Posterior cingulate gyrus (tissue), 11 donors: Measurements from ENCODE around the gene HTR5A.

ENCODE experiments used
- DNase-seq, 10 donors: peaks; one replicate each; pipeline versions ENCODE4 v3.0.0 to v3.0.0-alpha.2; 2020 to 2021; ENCODE audit warnings: mixed read lengths in 3 of 10
- intact Hi-C: fragments of 100-400 bp; cut with DNase I; formaldehyde crosslinking; loops from one replicate; pipeline ENCODE4 v1.15.1; 2023

The HTR5A gene

DNA sequence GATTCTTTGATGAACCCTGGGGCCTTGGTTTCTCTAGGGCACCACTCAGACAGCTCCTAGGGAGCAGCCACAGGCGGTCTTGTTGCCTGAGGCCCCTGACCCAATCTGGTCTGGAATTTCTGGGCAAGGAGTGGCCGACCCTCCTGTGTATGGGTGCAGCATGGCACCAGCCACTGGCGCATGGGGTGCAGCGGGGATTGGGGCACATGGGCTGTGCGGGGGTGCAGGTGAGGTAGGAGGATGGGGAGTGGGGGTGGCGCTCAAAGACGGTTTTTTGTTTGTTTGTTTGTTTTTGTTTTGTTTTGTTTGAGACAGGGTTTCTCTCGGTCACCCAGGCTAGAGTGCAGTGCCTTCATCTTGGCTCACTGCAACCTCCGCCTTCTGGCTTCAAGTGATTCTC is 62.3 kb downstream of the HTR5A start:
- no peak for DNase-seq
- intact Hi-C loops: no loop called here

DNA sequence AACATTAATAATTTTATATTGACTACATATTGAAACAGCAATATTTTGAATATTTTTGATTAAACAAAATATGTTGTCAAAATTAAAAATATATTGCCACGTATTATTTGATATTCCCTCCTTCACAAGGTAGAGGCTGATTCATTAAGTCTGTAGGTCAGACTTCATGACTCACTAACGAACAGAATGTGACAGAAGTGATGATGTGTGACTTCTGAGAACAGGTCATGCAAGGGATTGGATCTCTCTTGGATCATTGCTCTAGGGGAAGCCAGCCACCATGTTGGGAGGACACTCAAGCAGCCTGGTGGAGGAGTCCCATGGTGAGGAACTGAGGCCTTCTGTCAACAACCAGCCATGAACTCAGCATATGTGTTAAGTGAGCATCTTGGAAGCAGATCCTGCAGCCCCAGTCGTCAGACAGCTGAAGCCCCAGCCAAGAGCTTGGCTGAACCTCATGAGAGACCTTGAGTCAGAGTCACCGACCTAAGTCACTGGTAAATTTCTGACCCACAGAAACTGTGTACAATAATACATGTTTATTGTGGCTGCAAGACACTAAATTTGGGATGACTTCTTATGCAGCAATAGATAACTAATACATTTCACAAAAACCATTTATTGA is 66.6 kb downstream of the HTR5A start:
- intact Hi-C loops: no loop called here
- no peak for DNase-seq
